ENCODE measurements around the gene SLC2A4RG.
A peak's percentile ranks its signal among the peaks of the same experiment; 100 is the strongest.

SLC2A4RG gene

GRCh38 chr20:63734946-63735858 lies 4.4 kb upstream of the SLC2A4RG start:
- H3K4me1 ChIP-seq (ENCODE audit: control insufficient read depth in 2 of 2, insufficient read depth in 2 of 2, low read length in 2 of 2) = peaks cover 24 to 31% of the 10 kb centered on the region in 2 donors
- no peaks in the 10 kb centered on the region for H3K9me3 ChIP-seq (ENCODE audit: control insufficient read depth in 2 of 2, low read length in 2 of 2)
- no peaks in the 10 kb centered on the region for H3K27me3 ChIP-seq (ENCODE audit: control insufficient read depth in 2 of 2, insufficient read depth in 2 of 2, low read length in 2 of 2)
- peaks cover 18 to 22% of the 10 kb centered on the region in 2 donors for H3K36me3 ChIP-seq (ENCODE audit: control insufficient read depth in 2 of 2, insufficient read depth in 2 of 2, low read length in 2 of 2)
- H3K27ac ChIP-seq (ENCODE audit: low read depth in 2 of 2, low read length in 2 of 2) = peak overlapping the region in 1 of 2 donors; percentile 71
- H3K4me3 ChIP-seq (ENCODE audit: low read length in 2 of 2) = no peak overlapping the region
- no peak overlapping the region for H3K9ac ChIP-seq (ENCODE audit: low read depth in 1 of 2, low read length in 2 of 2)

- peaks cover 32 to 34% of the 10 kb centered on the region in 2 donors for H3K4me1 ChIP-seq (ENCODE audit: control insufficient read depth in 2 of 2, insufficient read depth in 2 of 2, low read length in 2 of 2)
- peak within 1 kb of the TSS; percentile 26 to 71 for H3K27ac ChIP-seq (ENCODE audit: low read depth in 2 of 2, low read length in 2 of 2)
- H3K9me3 ChIP-seq (ENCODE audit: control insufficient read depth in 2 of 2, low read length in 2 of 2) = no peaks in the 10 kb centered on the region
- no peaks in the 10 kb centered on the region for H3K27me3 ChIP-seq (ENCODE audit: control insufficient read depth in 2 of 2, insufficient read depth in 2 of 2, low read length in 2 of 2)
- H3K4me3 ChIP-seq (ENCODE audit: low read length in 2 of 2) = peak within 1 kb of the TSS; percentile 54 to 67
- peaks cover 17 to 20% of the 10 kb centered on the region in 2 donors for H3K36me3 ChIP-seq (ENCODE audit: control insufficient read depth in 2 of 2, insufficient read depth in 2 of 2, low read length in 2 of 2)
- peak within 1 kb of the TSS; percentile 45 to 68 for H3K9ac ChIP-seq (ENCODE audit: low read depth in 1 of 2, low read length in 2 of 2)
These were observed 3.5 kb upstream of the SLC2A4RG start, which contains the start of gene LIME1 for GRCh38 chr20:63735859-63736718. TSS of gene LIME1 (plus strand) at chr20:63736664. CDS start at chr20:63737550, 886 bp downstream.

- peaks cover 37 to 39% of the 10 kb centered on the region in 2 donors for H3K4me1 ChIP-seq (ENCODE audit: control insufficient read depth in 2 of 2, insufficient read depth in 2 of 2, low read length in 2 of 2)
- peaks cover 17% of the 10 kb centered on the region in 2 donors for H3K36me3 ChIP-seq (ENCODE audit: control insufficient read depth in 2 of 2, insufficient read depth in 2 of 2, low read length in 2 of 2)
- peak overlapping the region; percentile 26 to 71 for H3K27ac ChIP-seq (ENCODE audit: low read depth in 2 of 2, low read length in 2 of 2)
- peak overlapping the region; percentile 54 to 67 for H3K4me3 ChIP-seq (ENCODE audit: low read length in 2 of 2)
- H3K9me3 ChIP-seq (ENCODE audit: control insufficient read depth in 2 of 2, low read length in 2 of 2) = no peaks in the 10 kb centered on the region
- H3K27me3 ChIP-seq (ENCODE audit: control insufficient read depth in 2 of 2, insufficient read depth in 2 of 2, low read length in 2 of 2) = no peaks in the 10 kb centered on the region
- peak overlapping the region; percentile 41 to 68 for H3K9ac ChIP-seq (ENCODE audit: low read depth in 1 of 2, low read length in 2 of 2)
These were observed 2.5 kb upstream of the SLC2A4RG start for GRCh38 chr20:63736893-63737694.

GRCh38 chr20:63737695-63737944 lies 2.0 kb upstream of the SLC2A4RG start:
- no peaks in the 10 kb centered on the region for H3K9me3 ChIP-seq (ENCODE audit: control insufficient read depth in 2 of 2, low read length in 2 of 2)
- H3K4me1 ChIP-seq (ENCODE audit: control insufficient read depth in 2 of 2, insufficient read depth in 2 of 2, low read length in 2 of 2) = peaks cover 37 to 39% of the 10 kb centered on the region in 2 donors
- no peaks in the 10 kb centered on the region for H3K27me3 ChIP-seq (ENCODE audit: control insufficient read depth in 2 of 2, insufficient read depth in 2 of 2, low read length in 2 of 2)
- peaks cover 17% of the 10 kb centered on the region in 2 donors for H3K36me3 ChIP-seq (ENCODE audit: control insufficient read depth in 2 of 2, insufficient read depth in 2 of 2, low read length in 2 of 2)
- no peak overlapping the region for H3K9ac ChIP-seq (ENCODE audit: low read depth in 1 of 2, low read length in 2 of 2)
- H3K27ac ChIP-seq (ENCODE audit: low read depth in 2 of 2, low read length in 2 of 2) = peak overlapping the region in 1 of 2 donors; percentile 71
- H3K4me3 ChIP-seq (ENCODE audit: low read length in 2 of 2) = peak overlapping the region; percentile 54 to 67

- H3K27ac ChIP-seq (ENCODE audit: low read depth in 2 of 2, low read length in 2 of 2) = peak overlapping the region in 1 of 2 donors; percentile 80
- peaks cover 13 to 17% of the 10 kb centered on the region in 2 donors for H3K36me3 ChIP-seq (ENCODE audit: control insufficient read depth in 2 of 2, insufficient read depth in 2 of 2, low read length in 2 of 2)
- H3K9ac ChIP-seq (ENCODE audit: low read depth in 1 of 2, low read length in 2 of 2) = peak overlapping the region in 1 of 2 donors; percentile 64
- H3K9me3 ChIP-seq (ENCODE audit: control insufficient read depth in 2 of 2, low read length in 2 of 2) = no peaks in the 10 kb centered on the region
- H3K4me1 ChIP-seq (ENCODE audit: control insufficient read depth in 2 of 2, insufficient read depth in 2 of 2, low read length in 2 of 2) = peaks cover 37 to 39% of the 10 kb centered on the region in 2 donors
- no peaks in the 10 kb centered on the region for H3K27me3 ChIP-seq (ENCODE audit: control insufficient read depth in 2 of 2, insufficient read depth in 2 of 2, low read length in 2 of 2)
- H3K4me3 ChIP-seq (ENCODE audit: low read length in 2 of 2) = peak overlapping the region; percentile 56 to 67
These were observed 1.5 kb upstream of the SLC2A4RG start for GRCh38 chr20:63737945-63738686.

GRCh38 chr20:63738687-63739129 lies 868 bp upstream of the SLC2A4RG start:
- peak overlapping the region; percentile 56 to 67 for H3K4me3 ChIP-seq (ENCODE audit: low read length in 2 of 2)

GRCh38 chr20:63740070-63740626 lies 572 bp downstream of the SLC2A4RG start:
- Histone ChIP-seq H3K9ac (ENCODE audit: low read depth in 1 of 2, low read length in 2 of 2) (peak overlapping the region; percentile 56 to 78), H3K27me3 (ENCODE audit: control insufficient read depth in 2 of 2, insufficient read depth in 2 of 2, low read length in 2 of 2) (no peaks in the 10 kb centered on the region), H3K27ac (ENCODE audit: low read depth in 2 of 2, low read length in 2 of 2) (peak overlapping the region; percentile 89 to 92), H3K4me1 (ENCODE audit: control insufficient read depth in 2 of 2, insufficient read depth in 2 of 2, low read length in 2 of 2) (peaks cover 37 to 39% of the 10 kb centered on the region in 2 donors), H3K36me3 (ENCODE audit: control insufficient read depth in 2 of 2, insufficient read depth in 2 of 2, low read length in 2 of 2) (peaks cover 0 to 7% of the 10 kb centered on the region in 2 donors), H3K9me3 (ENCODE audit: control insufficient read depth in 2 of 2, low read length in 2 of 2) (no peaks in the 10 kb centered on the region), H3K4me3 (ENCODE audit: low read length in 2 of 2) (peak overlapping the region; percentile 69 to 75)

More at GRCh38 chr20:63738687-63739129, 868 bp upstream of the SLC2A4RG start:
- peaks cover 8 to 17% of the 10 kb centered on the region in 2 donors for H3K36me3 ChIP-seq (ENCODE audit: control insufficient read depth in 2 of 2, insufficient read depth in 2 of 2, low read length in 2 of 2)
- H3K27ac ChIP-seq (ENCODE audit: low read depth in 2 of 2, low read length in 2 of 2) = peak overlapping the region; percentile 64 to 80
- peaks cover 37 to 39% of the 10 kb centered on the region in 2 donors for H3K4me1 ChIP-seq (ENCODE audit: control insufficient read depth in 2 of 2, insufficient read depth in 2 of 2, low read length in 2 of 2)
- peak overlapping the region in 1 of 2 donors; percentile 64 for H3K9ac ChIP-seq (ENCODE audit: low read depth in 1 of 2, low read length in 2 of 2)
- H3K9me3 ChIP-seq (ENCODE audit: control insufficient read depth in 2 of 2, low read length in 2 of 2) = no peaks in the 10 kb centered on the region
- no peaks in the 10 kb centered on the region for H3K27me3 ChIP-seq (ENCODE audit: control insufficient read depth in 2 of 2, insufficient read depth in 2 of 2, low read length in 2 of 2)

- H3K4me3 ChIP-seq (ENCODE audit: low read length in 2 of 2) = peak overlapping the region; percentile 69 to 75
- H3K27ac ChIP-seq (ENCODE audit: low read depth in 2 of 2, low read length in 2 of 2) = peak overlapping the region; percentile 89 to 92
- H3K9ac ChIP-seq (ENCODE audit: low read depth in 1 of 2, low read length in 2 of 2) = peak overlapping the region; percentile 56 to 78
- H3K27me3 ChIP-seq (ENCODE audit: control insufficient read depth in 2 of 2, insufficient read depth in 2 of 2, low read length in 2 of 2) = no peaks in the 10 kb centered on the region
- no peaks in the 10 kb centered on the region for H3K9me3 ChIP-seq (ENCODE audit: control insufficient read depth in 2 of 2, low read length in 2 of 2)
- peaks cover 0 to 2% of the 10 kb centered on the region in 2 donors for H3K36me3 ChIP-seq (ENCODE audit: control insufficient read depth in 2 of 2, insufficient read depth in 2 of 2, low read length in 2 of 2)
- peaks cover 34 to 36% of the 10 kb centered on the region in 2 donors for H3K4me1 ChIP-seq (ENCODE audit: control insufficient read depth in 2 of 2, insufficient read depth in 2 of 2, low read length in 2 of 2)
These were observed 1.2 kb downstream of the SLC2A4RG start for GRCh38 chr20:63740627-63741353.
